Spleen (tissue), 11 donors: ENCODE measurements around the gene ITSN1. TPM values are rescaled to one million over a fixed set of nuclear protein-coding genes. Genes with fewer than 3 reads are reported as not detected.

Experiments
- DNase-seq: peaks from one replicate; pipeline ENCODE4 v3.0.0-alpha.2; 2020
- H3K27ac ChIP-seq, 8 donors: fragments of 200-600 bp; sonication (generic) in 7 of 8; 1 replicate in 4 of 8; 2 replicates in 4 of 8; pipeline versions ENCODE4 v1.5.0 to v1.8.0; 2016 to 2021; ENCODE audit warnings: inconsistent platforms in 4 of 8, mild to moderate bottlenecking in 4 of 8, moderate library complexity in 1 of 8
- H3K27me3 ChIP-seq, 7 donors: fragments of 200-600 bp; sonication (generic) in 6 of 7; replicated peaks in 1 of 7; 1 replicate in 4 of 7; 2 replicates in 3 of 7; pipeline versions ENCODE4 v1.5.0 to v1.8.0; 2016 to 2021; ENCODE audit warnings: inconsistent platforms in 3 of 7, mild to moderate bottlenecking in 1 of 7
- H3K36me3 ChIP-seq, 6 donors: fragments of 200-600 bp; sonication (generic) in 5 of 6; 1 replicate in 4 of 6; 2 replicates in 2 of 6; pipeline versions ENCODE4 v1.5.0 to v1.8.0; 2016 to 2021; ENCODE audit warnings: inconsistent platforms in 2 of 6
- H3K4me1 ChIP-seq, 6 donors: fragments of 200-600 bp; sonication (generic) in 5 of 6; 1 replicate in 3 of 6; 2 replicates in 3 of 6; pipeline versions ENCODE4 v1.5.0 to v1.8.0; 2016 to 2021; ENCODE audit warnings: inconsistent platforms in 3 of 6
- H3K4me3 ChIP-seq, 8 donors: fragments of 200-600 bp; sonication (generic) in 7 of 8; 1 replicate in 4 of 8; 2 replicates in 4 of 8; pipeline versions ENCODE4 v1.5.0 to v1.8.0; 2016 to 2021; ENCODE audit warnings: inconsistent platforms in 4 of 8, mild to moderate bottlenecking in 4 of 8, moderate library complexity in 2 of 8
- H3K9me3 ChIP-seq, 8 donors: fragments of 200-600 bp; sonication (generic) in 7 of 8; 1 replicate in 4 of 8; 2 replicates in 4 of 8; pipeline versions ENCODE4 v1.5.0 to v1.8.0; 2016 to 2021; ENCODE audit warnings: inconsistent platforms in 4 of 8
- CTCF ChIP-seq, 11 experiments: fragments of 200-600 bp in 7 of 11; fragments of 450-650 bp in 4 of 11; sonication (generic) in 4 of 11; IDR thresholded peaks in 8 of 11; conservative IDR thresholded peaks in 3 of 11; 1 replicate in 7 of 11; 2 replicates in 4 of 11; pipeline versions ENCODE4 v1.4.0 to v1.8.0; 2016 to 2021; ENCODE audit warnings: antibody characterized with exemption in 11 of 11, inconsistent platforms in 4 of 11, mild to moderate bottlenecking in 1 of 11
- POLR2A ChIP-seq, 3 donors: fragments of 450-650 bp; IDR thresholded peaks; one replicate each; pipeline ENCODE4 v1.5.1; 2017; ENCODE audit warnings: antibody characterized with exemption in 3 of 3, mild to moderate bottlenecking in 1 of 3
- POLR2AphosphoS5 ChIP-seq, 3 donors: sonication (generic); formaldehyde crosslinking; IDR thresholded peaks; one replicate each; pipeline ENCODE4 v1.5.1; 2017; ENCODE audit warnings: antibody characterized with exemption in 3 of 3
- WGBS, 5 donors: extraction: QIAGEN DNeasy Blood & Tissue Kit in 3 of 5; methylation state at CpG; one replicate each; pipeline versions ENCODE4 v1.1.5 to v1.1.7; 2013 to 2018; 5-methylcytosine and 5-hydroxymethylcytosine counted together
- intact Hi-C: fragments of 100-400 bp; cut with DNase I; formaldehyde crosslinking; loops from one replicate; pipeline ENCODE4 v1.15.0; 2023; ENCODE audit warnings: low total_unique reads
- polyA plus RNA-seq, 3 donors: library from polyadenylated mRNA; stranded (reverse); fragments of 200-250 nt; gene quantifications; one replicate each; pipeline ENCODE4 v1.2.1, GENCODE V29; 2013
- total RNA-seq, 7 donors: library from RNA; depleted of rRNA in 3 of 7; stranded (reverse); fragments of >200 nt in 3 of 7; fragmentation: NEBNext Ultra II Directional in 4 of 7; extraction: Animal tissue kit (Norgen Biotek cat#: 25700) in 4 of 7; gene quantifications; one replicate each; pipeline versions ENCODE4 v1.1.0 to v1.2.1, GENCODE V29; 2016 to 2021
- donor health status: healthy with polysubstance abuse.
- donor health status: DM: no; HTN: no; CAD: no; lungs with moderate emphysema.
- donor health status: DM: no; HTN: no; CAD: no.
- donor health status: Bipolar disorder and iron deficiency.
- donor health status: healthy.
- donor health status: DM: no; HTN: no; CAD: no.
- donor health status: DM: yes; HTN: yes; CAD: no.

Gene ITSN1
- total and polyA plus RNA-seq, 10 donors = 4.1 to 89.0 (median 42.6) TPM

DNA sequence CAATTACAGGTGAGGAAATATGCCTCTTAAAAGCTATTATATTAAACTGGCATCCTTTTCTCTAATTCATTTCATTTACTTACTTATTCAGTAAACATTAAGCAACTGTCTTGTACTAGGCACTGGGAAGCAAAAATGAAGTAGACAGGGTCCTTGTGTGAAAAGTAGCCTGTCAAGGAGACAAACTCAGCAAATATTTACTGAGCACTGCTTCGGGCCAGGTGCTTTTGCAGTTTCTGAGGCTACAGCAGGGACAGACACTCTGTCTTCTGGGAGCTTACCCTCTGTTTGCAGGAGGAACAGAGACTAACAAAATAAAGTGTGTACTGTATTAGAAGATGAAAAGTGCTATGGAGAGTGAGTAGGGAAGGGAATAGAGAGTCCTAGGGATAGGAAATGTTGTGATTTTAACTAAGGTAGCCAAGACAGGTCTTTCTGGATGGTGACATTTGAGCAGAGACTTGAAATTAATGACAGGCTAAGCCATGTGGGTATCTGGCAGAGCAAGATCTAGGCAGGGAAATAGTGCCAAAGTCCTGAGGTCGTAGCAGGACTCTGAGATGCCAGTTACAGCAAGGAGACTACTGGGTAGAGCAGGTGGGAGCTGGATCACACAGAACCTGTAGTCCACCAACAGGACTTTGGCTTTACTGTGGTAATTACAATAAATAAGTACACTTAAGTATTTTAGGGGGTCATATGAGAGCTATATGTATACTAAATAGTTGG lies 133.0 kb downstream of the ITSN1 start:
- no peak overlapping the region for H3K27ac ChIP-seq
- TF ChIP-seq CTCF (IDR thresholded peaks at IDR 0.05 in 8 of 11, conservative IDR thresholded peaks at IDR 0.05 in 3 of 11) = no peak
- no peak for TF ChIP-seq POLR2A (IDR thresholded peaks at IDR 0.05)
- no peak for TF ChIP-seq POLR2AphosphoS5 (IDR thresholded peaks at IDR 0.05)
- H3K9me3 ChIP-seq = peaks cover 0 to 12% (median 7%) of the 10 kb centered on the region in 8 donors
- no peaks in the 10 kb centered on the region for H3K27me3 ChIP-seq
- DNase-seq = no peak
- H3K4me3 ChIP-seq = no peak overlapping the region
- intact Hi-C loops = no loop called here
- H3K4me1 ChIP-seq = no peaks in the 10 kb centered on the region
- H3K36me3 ChIP-seq = peaks cover 0 to 73% (median 2%) of the 10 kb centered on the region in 6 donors
- WGBS, 5 donors = 73 to 95% (median 85%) methylated on average over 2 of the region's 2 CpGs

GRCh38 chr21:33780631-33781030 lies 138.3 kb downstream of the ITSN1 start:
- Histone ChIP-seq H3K4me3 (no peak overlapping the region), H3K27ac (no peak overlapping the region), H3K27me3 (no peaks in the 10 kb centered on the region), H3K4me1 (no peaks in the 10 kb centered on the region), H3K36me3 (peaks cover 0 to 40% (median 3%) of the 10 kb centered on the region in 6 donors), H3K9me3 (peaks cover 0 to 12% (median 7%) of the 10 kb centered on the region in 8 donors)
- 89 to 96% (median 94%) methylated on average over 2 of the region's 2 CpGs for WGBS, 5 donors
- no peak for DNase-seq
- TF ChIP-seq CTCF (IDR thresholded peaks at IDR 0.05 in 8 of 11, conservative IDR thresholded peaks at IDR 0.05 in 3 of 11) (no peak), POLR2A (IDR thresholded peaks at IDR 0.05) (no peak), POLR2AphosphoS5 (IDR thresholded peaks at IDR 0.05) (no peak)
- intact Hi-C loops = no loop called here

DNA sequence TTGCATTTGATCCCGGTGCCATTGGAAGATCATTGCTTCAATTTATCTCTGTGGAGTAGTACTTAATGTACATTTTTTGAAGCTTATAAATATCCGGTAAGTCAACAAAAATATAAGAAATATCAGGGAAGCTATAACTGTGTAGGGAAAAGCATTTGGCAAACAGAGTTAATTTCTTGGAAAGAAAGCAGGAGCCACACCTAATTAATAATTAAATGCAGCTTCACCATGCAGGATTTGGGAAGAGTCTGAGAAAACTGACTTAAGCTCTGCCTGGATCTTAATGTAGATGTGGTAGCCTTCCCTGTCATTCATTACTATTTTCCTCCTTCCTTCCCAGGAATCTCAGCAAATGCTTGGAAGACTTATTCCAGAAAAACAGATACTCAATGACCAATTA lies 138.8 kb downstream of the ITSN1 start:
- intact Hi-C loops = no loop called here
- no peak for DNase-seq
- Histone ChIP-seq H3K27me3 (no peaks in the 10 kb centered on the region), H3K4me3 (no peak overlapping the region), H3K27ac (no peak overlapping the region), H3K36me3 (peaks cover 0 to 35% (median 2%) of the 10 kb centered on the region in 6 donors), H3K4me1 (no peaks in the 10 kb centered on the region), H3K9me3 (peaks cover 0 to 12% (median 7%) of the 10 kb centered on the region in 8 donors)
- 88 to 99% (median 98%) methylated on average over 2 of the region's 2 CpGs for WGBS, 5 donors
- TF ChIP-seq POLR2A (IDR thresholded peaks at IDR 0.05) = no peak
- no peak for TF ChIP-seq CTCF (IDR thresholded peaks at IDR 0.05 in 8 of 11, conservative IDR thresholded peaks at IDR 0.05 in 3 of 11)
- no peak for TF ChIP-seq POLR2AphosphoS5 (IDR thresholded peaks at IDR 0.05)

GRCh38 chr21:33783187-33783979 lies 141.1 kb downstream of the ITSN1 start:
- 87 to 96% (median 90%) methylated on average over 2 of the region's 2 CpGs for WGBS, 5 donors
- Histone ChIP-seq H3K36me3 (peaks cover 0 to 38% (median 3%) of the 10 kb centered on the region in 6 donors), H3K4me1 (no peaks in the 10 kb centered on the region), H3K27me3 (no peaks in the 10 kb centered on the region), H3K27ac (no peak overlapping the region), H3K4me3 (no peak overlapping the region), H3K9me3 (peaks cover 0 to 12% (median 7%) of the 10 kb centered on the region in 8 donors)
- intact Hi-C loops = no loop called here
- TF ChIP-seq POLR2AphosphoS5 (IDR thresholded peaks at IDR 0.05) (no peak), CTCF (IDR thresholded peaks at IDR 0.05 in 8 of 11, conservative IDR thresholded peaks at IDR 0.05 in 3 of 11) (no peak), POLR2A (IDR thresholded peaks at IDR 0.05) (no peak)
- DNase-seq = no peak
